HCT116 (cell line): ENCODE results near the gene SNCAIP. TPM values are rescaled to one million over a fixed set of nuclear protein-coding genes. Genes with fewer than 3 reads are reported as not detected.

ENCODE experiments used
- ATAC-seq: fragments of 200-7000 bp; cut with Tn5 transposase; 2 replicates; pipeline ENCODE4 v1.9.1; 2020; ENCODE audit warnings: mild to moderate bottlenecking, moderate library complexity
- BruUV-seq: library from RNA; stranded (reverse); fragments of 400-500 nt; replicated peaks from 2 replicates; lab custom pipeline; 2021; lab: Mats Ljungman, UMichigan
- CTCF ChIA-PET: fragments of 300-600 bp; sonication (Branson Sonifier 250); formaldehyde crosslinking; loops from one replicate; lab custom pipeline; 2021; ENCODE audit warnings: antibody characterized with exemption; lab: Charles Lee
- POLR2A ChIA-PET: fragments of 300-600, 350-600 bp; sonication (Branson Sonifier 250); formaldehyde crosslinking; loops from one replicate; lab custom pipeline; 2021; ENCODE audit warnings: antibody characterized with exemption; lab: Charles Lee
- RAD21 ChIA-PET, 2 experiments: fragments of 300-600 bp; sonication (Branson Sonifier 250); formaldehyde crosslinking; loops; one replicate each; lab custom pipeline; 2023; ENCODE audit warnings: low total read pairs in 2 of 2; ENCODE audit not compliant: uncharacterized antibody in 2 of 2, unreplicated experiment in 2 of 2, low non-redundant PET in 1 of 2; lab: Charles Lee
- DNase-seq: peaks from one replicate; pipeline ENCODE4 v3.0.0-alpha.2; 2010; ENCODE audit warnings: low read depth, low spot score
- H2AFZ ChIP-seq: fragments of 200-600 bp; shearing (Covaris generic), sonication (generic); 2 replicates; pipeline ENCODE4 v1.6.1; 2017; ENCODE audit warnings: low read depth, mixed run types, mixed read lengths, antibody characterized with exemption, low read length; ENCODE audit not compliant: poor library complexity, severe bottlenecking
- H3K27ac ChIP-seq: 2 replicates; pipeline ENCODE4 v1.5.1; 2012; ENCODE audit warnings: low read depth, low read length
- H3K27me3 ChIP-seq: fragments of 200-600 bp; sonication (generic); 2 replicates; pipeline ENCODE4 v1.6.1; 2016; ENCODE audit warnings: mixed run types, low read length, mixed read lengths; ENCODE audit not compliant: insufficient read depth
- H3K36me3 ChIP-seq, 2 experiments: fragments of 200-500 bp in 1 of 2; fragments of 200-600 bp in 1 of 2; sonication (Bioruptor generic) in 1 of 2; sonication (generic) in 1 of 2; 2 replicates each; pipeline versions ENCODE4 v1.5.1 to v1.6.1; 2014 to 2016; ENCODE audit warnings: low read length in 2 of 2, inconsistent platforms in 1 of 2, mixed read lengths in 1 of 2, mixed run types in 1 of 2; ENCODE audit not compliant: insufficient read depth in 2 of 2, control insufficient read depth in 1 of 2
- H3K4me1 ChIP-seq, 2 experiments: fragments of 200-600 bp in 1 of 2; sonication (generic) in 1 of 2; 2 replicates each; pipeline versions ENCODE4 v1.5.1 to v1.6.1; 2012 to 2017; ENCODE audit warnings: low read length in 2 of 2, inconsistent platforms in 1 of 2, mild to moderate bottlenecking in 1 of 2, mixed read lengths in 1 of 2, mixed run types in 1 of 2, moderate library complexity in 1 of 2; ENCODE audit not compliant: insufficient read depth in 2 of 2, control insufficient read depth in 1 of 2
- H3K4me2 ChIP-seq: fragments of 200-600 bp; sonication (generic); 2 replicates; pipeline ENCODE4 v1.6.1; 2017; ENCODE audit warnings: mixed run types, low read length, mixed read lengths
- H3K4me3 ChIP-seq, 2 experiments: fragments of 200-600 bp in 1 of 2; sonication (generic) in 1 of 2; replicated peaks in 1 of 2; 2 replicates each; pipeline ENCODE4 v1.5.1; 2011 to 2016; ENCODE audit warnings: low read length in 2 of 2, control low read depth in 1 of 2, low read depth in 1 of 2, mild to moderate bottlenecking in 1 of 2, mixed read lengths in 1 of 2, mixed run types in 1 of 2
- H3K79me2 ChIP-seq: fragments of 200-600 bp; sonication (generic); 2 replicates; pipeline ENCODE4 v1.6.1; 2017; ENCODE audit warnings: mild to moderate bottlenecking, mixed run types, low read length, moderate library complexity, mixed read lengths; ENCODE audit not compliant: insufficient read depth
- H3K9ac ChIP-seq: fragments of 200-600 bp; sonication (generic); 2 replicates; pipeline ENCODE4 v1.6.1; 2016; ENCODE audit warnings: low read length, mixed read lengths
- H3K9me2 ChIP-seq: fragments of 200-600 bp; sonication (generic), shearing (Covaris generic); 2 replicates; pipeline ENCODE4 v1.6.1; 2017; ENCODE audit warnings: mixed run types, mild to moderate bottlenecking, moderate library complexity; ENCODE audit not compliant: insufficient read depth
- H3K9me3 ChIP-seq, 2 experiments: fragments of 200-500 bp in 1 of 2; fragments of 200-600 bp in 1 of 2; sonication (Bioruptor generic) in 1 of 2; sonication (generic) in 1 of 2; 2 replicates each; pipeline ENCODE4 v1.6.1; 2014 to 2017; ENCODE audit warnings: low read length in 2 of 2, mixed read lengths in 2 of 2, inconsistent platforms in 1 of 2, low read depth in 1 of 2, mild to moderate bottlenecking in 1 of 2, mixed run types in 1 of 2, moderate library complexity in 1 of 2; ENCODE audit not compliant: control insufficient read depth in 1 of 2, insufficient read depth in 1 of 2
- H4K20me1 ChIP-seq: fragments of 200-600 bp; sonication (generic), shearing (Covaris generic); 2 replicates; pipeline ENCODE4 v1.6.1; 2017; ENCODE audit warnings: mixed run types, mild to moderate bottlenecking, moderate library complexity; ENCODE audit not compliant: insufficient read depth
- ATF3 ChIP-seq: IDR thresholded peaks from 2 replicates; pipeline ENCODE4 v1.6.1; 2012
- CBX3 ChIP-seq: IDR thresholded peaks from 2 replicates; pipeline ENCODE4 v1.6.1; 2012; ENCODE audit warnings: low read depth
- CEBPB ChIP-seq: IDR thresholded peaks from 2 replicates; pipeline ENCODE4 v1.6.1; 2012; ENCODE audit warnings: low read depth
- CTCF ChIP-seq, 3 experiments: fragments of 200-600 bp in 1 of 3; sonication (generic) in 1 of 3; IDR thresholded peaks in 2 of 3; conservative IDR thresholded peaks in 1 of 3; 2 replicates each; pipeline ENCODE4 v1.5.1; 2012 to 2017; ENCODE audit warnings: low read depth in 2 of 3, low read length in 2 of 3, antibody characterized with exemption in 1 of 3, borderline replicate concordance in 1 of 3, control low read depth in 1 of 3, mild to moderate bottlenecking in 1 of 3, mixed read lengths in 1 of 3, mixed run types in 1 of 3, moderate library complexity in 1 of 3; ENCODE audit not compliant: insufficient read depth in 1 of 3
- EGR1 ChIP-seq: IDR thresholded peaks from 2 replicates; pipeline ENCODE4 v1.6.1; 2012; ENCODE audit warnings: low read depth
- EZH2 ChIP-seq: fragments of 200-600 bp; sonication (generic); IDR thresholded peaks from 2 replicates; pipeline ENCODE4 v1.6.1; 2017; ENCODE audit warnings: antibody characterized with exemption, mixed run types
- MAX ChIP-seq: IDR thresholded peaks from 2 replicates; pipeline ENCODE4 v1.6.1; 2012
- RAD21 ChIP-seq: IDR thresholded peaks from 2 replicates; pipeline ENCODE4 v1.6.1; 2012; ENCODE audit warnings: low read depth, mild to moderate bottlenecking
- SRF ChIP-seq: IDR thresholded peaks from 2 replicates; pipeline ENCODE4 v1.6.1; 2012; ENCODE audit warnings: low read depth
- TCF7L2 ChIP-seq: IDR thresholded peaks from 2 replicates; pipeline ENCODE4 v1.7.0; 2011; ENCODE audit warnings: borderline replicate concordance, inconsistent platforms; ENCODE audit not compliant: insufficient read depth, insufficient read length; ENCODE audit errors: extremely low read depth
- ZFX ChIP-seq: fragments of 450-650 bp; IDR thresholded peaks from 2 replicates; pipeline ENCODE4 v1.6.1; 2017
- ZNF274 ChIP-seq: fragments of 200-500 bp; sonication (Bioruptor generic); IDR thresholded peaks from 2 replicates; pipeline ENCODE4 v1.6.1; 2014; ENCODE audit warnings: mild to moderate bottlenecking, low read depth, low read length, inconsistent platforms
- intact Hi-C: fragments of 100-400 bp; cut with micrococcal nuclease; formaldehyde crosslinking; loops from 2 replicates; pipeline ENCODE4 v1.10.0; 2022
- total RNA-seq: library from RNA; stranded (reverse); gene quantifications from one replicate; pipeline ENCODE4 v1.2.1, GENCODE V29; 2021; ENCODE audit not compliant: unreplicated experiment

Gene SNCAIP
- total RNA-seq, 1 experiment from 2014 or later, result not detected

- RAD21 ChIA-PET, result no interaction called here
- Histone ChIP-seq H2AFZ (no peak overlapping the region), H3K4me2 (no peak overlapping the region), H3K4me1 (no peaks in the 10 kb centered on the region)
- BruUV-seq, result no TSS peak
- TF ChIP-seq EZH2, result no peak
- TF ChIP-seq SRF, result no peak
- TF ChIP-seq ZFX, result no peak
- TF ChIP-seq ZNF274, result no peak
- no peak for TF ChIP-seq CBX3
- TF ChIP-seq CEBPB, result no peak
- no peak for TF ChIP-seq EGR1
- TF ChIP-seq RAD21, result no peak
- TF ChIP-seq TCF7L2, result no peak
- no peak for TF ChIP-seq ATF3
- TF ChIP-seq CTCF (IDR thresholded peaks at IDR 0.05 in 2 of 3, conservative IDR thresholded peaks at IDR 0.05 in 1 of 3; ENCODE audit: borderline replicate concordance in 1 of 3, insufficient read depth in 1 of 3, low read depth in 2 of 3, low read length in 2 of 3), result no peak
- TF ChIP-seq MAX, result no peak
- TF ChIP-seq, all 23 proteins: peak for 0
- CTCF ChIA-PET, result no interaction called here
- no peaks in the 10 kb centered on the region for H3K36me3 ChIP-seq
- H3K79me2 ChIP-seq, result no peaks in the 10 kb centered on the region
- H3K27ac ChIP-seq, result no peak overlapping the region
- no peak overlapping the region for H3K9ac ChIP-seq
- no peak overlapping the region for H3K4me3 ChIP-seq
- no peak for DNase-seq
- H3K27me3 ChIP-seq, result no peaks in the 10 kb centered on the region
- POLR2A ChIA-PET, result no interaction called here
- H3K9me3 ChIP-seq, result no peaks in the 10 kb centered on the region
- no peaks in the 10 kb centered on the region for H4K20me1 ChIP-seq
- no peaks in the 10 kb centered on the region for H3K9me2 ChIP-seq
- no peak for ATAC-seq
- intact Hi-C loops, result no loop called here
Measured at GRCh38 chr5:122419142-122419894, 107.3 kb downstream of the SNCAIP start.
